PFSK-1 (cell line): Measurements from ENCODE around the gene TMEM52.

Source experiments
- FOXP2 ChIP-seq: optimal IDR thresholded peaks from 2 replicates; pipeline ENCODE3; 2011; ENCODE audit warnings: borderline replicate concordance, control low read depth, inconsistent platforms; ENCODE audit not compliant: insufficient read depth; ENCODE audit errors: extremely low read length, extremely low read depth
- POLR2AphosphoS5 ChIP-seq: IDR thresholded peaks from 2 replicates; pipeline ENCODE4 v1.6.1; 2012; ENCODE audit warnings: low read depth, mild to moderate bottlenecking, control low read depth, low read length, moderate library complexity
- REST ChIP-seq, 2 experiments: IDR thresholded peaks; 2 replicates each; pipeline versions ENCODE4 v1.6.1 to v1.8.0; 2011 to 2012; ENCODE audit warnings: low read depth in 2 of 2, low read length in 2 of 2, control low read depth in 1 of 2, inconsistent platforms in 1 of 2, mild to moderate bottlenecking in 1 of 2, moderate library complexity in 1 of 2; ENCODE audit not compliant: insufficient read depth in 1 of 2
- SIN3A ChIP-seq: IDR thresholded peaks from 2 replicates; pipeline ENCODE4 v1.6.1; 2012; ENCODE audit warnings: mild to moderate bottlenecking, low read length, moderate library complexity, borderline replicate concordance; ENCODE audit not compliant: insufficient read depth
- TAF1 ChIP-seq: IDR thresholded peaks from 2 replicates; pipeline ENCODE4 v1.6.1; 2012; ENCODE audit warnings: low read length, control low read depth, borderline replicate concordance; ENCODE audit not compliant: insufficient read depth

Gene TMEM52

DNA sequence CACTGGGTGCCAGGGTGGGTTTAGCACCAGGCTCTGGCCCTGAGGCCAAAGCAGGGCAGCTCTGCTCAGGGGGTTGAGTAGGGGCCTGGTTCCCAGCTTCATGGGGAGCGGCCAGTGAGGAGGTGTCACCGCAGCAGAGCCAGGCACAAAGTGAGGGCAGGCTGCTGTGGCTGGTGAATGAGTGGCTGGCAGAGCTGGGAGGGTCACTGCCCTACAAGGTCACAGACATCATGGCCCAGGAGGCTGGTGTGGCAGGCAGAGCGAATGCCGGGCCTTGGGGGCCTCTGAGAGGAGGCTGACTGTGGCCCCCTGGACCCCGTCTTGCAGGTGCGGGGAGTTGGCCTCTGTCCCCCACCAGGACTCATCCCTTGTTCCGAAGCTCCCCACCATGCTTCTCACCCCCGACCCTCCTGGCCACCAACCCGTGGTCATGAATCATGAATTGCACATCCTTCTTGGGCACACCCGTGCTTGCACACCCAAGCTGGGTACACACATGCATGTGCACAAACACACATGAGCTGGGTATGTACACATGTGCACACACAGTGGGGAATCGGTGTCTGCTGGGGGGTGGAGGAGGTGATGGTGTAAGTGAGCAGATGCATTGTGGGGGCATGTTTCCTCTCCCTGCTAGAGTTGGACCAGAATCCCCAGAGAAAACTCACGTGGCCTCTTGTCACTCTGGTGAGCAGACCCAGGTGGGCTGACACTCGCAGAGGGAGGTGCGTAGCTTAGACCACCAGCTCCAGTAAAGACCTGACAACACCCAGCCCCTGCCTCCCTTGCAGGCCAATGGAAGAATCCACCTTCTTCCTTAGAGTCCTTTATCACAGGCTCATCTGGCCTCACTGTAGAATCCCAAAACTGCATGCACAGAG lies 23.4 kb downstream of the TMEM52 start:
- TF ChIP-seq SIN3A (no peak), REST (IDR thresholded peaks at IDR 0.05; ENCODE audit: insufficient read depth in 1 of 2, low read depth in 2 of 2, low read length in 2 of 2) (no peak), POLR2AphosphoS5 (no peak), TAF1 (no peak), FOXP2 (no peak)

DNA sequence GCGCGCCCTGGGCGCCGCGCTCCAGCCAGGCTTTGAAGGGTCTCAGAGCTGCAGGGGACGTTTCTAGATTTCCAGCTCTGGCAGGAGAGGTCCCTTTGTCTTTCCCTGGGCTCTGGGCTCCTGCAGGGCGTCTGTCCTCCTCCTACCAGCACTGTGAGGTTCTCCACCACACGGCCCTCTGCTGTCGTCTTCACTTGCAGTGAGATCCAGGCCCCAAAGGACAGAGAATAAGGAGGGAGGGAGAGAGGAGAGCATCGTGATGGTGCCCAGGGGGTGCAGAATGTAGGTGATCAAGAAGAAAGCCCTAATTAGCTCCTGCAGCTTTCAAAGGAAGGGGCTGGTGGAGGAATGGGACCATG lies 24.0 kb downstream of the TMEM52 start:
- TF ChIP-seq POLR2AphosphoS5, result no peak
- TF ChIP-seq SIN3A, result no peak
- TF ChIP-seq FOXP2, result no peak
- TF ChIP-seq TAF1, result no peak
- no peak for TF ChIP-seq REST (IDR thresholded peaks at IDR 0.05; ENCODE audit: insufficient read depth in 1 of 2, low read depth in 2 of 2, low read length in 2 of 2)

- TF ChIP-seq POLR2AphosphoS5, result no peak
- no peak for TF ChIP-seq TAF1
- TF ChIP-seq FOXP2, result no peak
Observed at GRCh38 chr1:1894354-1895059, 24.6 kb downstream of the TMEM52 start.

GRCh38 chr1:1893997-1894353 lies 25.1 kb downstream of the TMEM52 start:
- TF ChIP-seq FOXP2 (no peak), REST (IDR thresholded peaks at IDR 0.05; ENCODE audit: insufficient read depth in 1 of 2, low read depth in 2 of 2, low read length in 2 of 2) (no peak), TAF1 (no peak), SIN3A (no peak)

DNA sequence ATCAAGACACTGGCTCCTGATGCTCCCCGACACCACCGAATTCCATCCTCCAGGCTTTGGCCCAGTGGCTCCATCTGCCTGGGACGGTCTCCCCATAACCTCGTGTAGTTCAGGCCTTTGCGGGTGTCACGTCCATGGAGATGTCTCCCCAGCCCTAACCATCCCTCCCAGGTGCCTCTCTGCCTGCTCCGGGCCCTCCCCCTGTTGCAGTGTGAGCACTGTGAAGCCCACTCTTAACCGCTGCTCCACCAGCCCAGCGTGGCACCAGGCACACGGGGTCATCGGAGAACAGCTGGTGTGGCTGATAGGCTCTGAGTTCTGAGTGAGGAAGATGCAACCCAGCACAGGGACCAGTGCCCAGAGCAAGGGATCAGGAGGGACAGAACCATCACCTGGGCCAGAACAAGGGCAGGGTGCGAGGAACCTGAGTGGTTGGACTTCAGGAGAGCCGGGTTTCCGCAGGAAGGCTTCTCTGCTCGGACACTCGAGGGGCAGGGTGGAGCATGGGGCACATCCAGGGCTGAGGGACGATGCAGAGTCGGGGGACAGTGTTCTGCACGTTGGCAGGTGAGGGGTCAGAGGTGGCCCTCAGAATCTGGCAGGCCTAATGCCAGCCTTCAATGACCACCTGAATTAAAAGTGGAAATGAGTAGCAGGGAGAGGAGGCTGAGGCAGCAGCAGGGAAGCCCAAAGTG lies 25.6 kb downstream of the TMEM52 start:
- TF ChIP-seq POLR2AphosphoS5 (no peak), SIN3A (no peak), FOXP2 (no peak), TAF1 (no peak), REST (IDR thresholded peaks at IDR 0.05; ENCODE audit: insufficient read depth in 1 of 2, low read depth in 2 of 2, low read length in 2 of 2) (no peak)
